B cell (primary cell): ENCODE data around the gene PSAPL1. TPM values are rescaled to one million over a fixed set of nuclear protein-coding genes. Genes with fewer than 3 reads are reported as not detected.

Experiments used
- ATAC-seq: fragments of 200-7000 bp; cut with Tn5 transposase; one replicate; pipeline ENCODE4 v1.10.0; 2021; ENCODE audit warnings: low read depth, mild to moderate bottlenecking, moderate number of reproducible peaks, moderate library complexity
- CTCF ChIA-PET: fragments of 350-600 bp; sonication (Branson Sonifier 250); formaldehyde crosslinking; loops from one replicate; lab custom pipeline; 2021; ENCODE audit warnings: antibody characterized with exemption, inconsistent platforms; lab: Charles Lee
- POLR2A ChIA-PET: fragments of 350-600 bp; sonication (Branson Sonifier 250); formaldehyde crosslinking; loops from one replicate; lab custom pipeline; 2021; ENCODE audit warnings: antibody characterized with exemption; lab: Charles Lee
- DNase-seq: peaks from one replicate; pipeline ENCODE4 v3.0.0; 2013
- H2AFZ ChIP-seq: 2 replicates; pipeline ENCODE4 v1.6.1; 2012; ENCODE audit warnings: mild to moderate bottlenecking, low read depth, low read length; ENCODE audit not compliant: insufficient read depth, poor library complexity, severe bottlenecking
- H3K27ac ChIP-seq, 2 donors: 1 replicate in 1 of 2; 2 replicates in 1 of 2; pipeline ENCODE4 v1.5.1; 2012 to 2013; ENCODE audit warnings: low read length in 2 of 2, mild to moderate bottlenecking in 2 of 2, moderate library complexity in 1 of 2
- H3K27me3 ChIP-seq, 4 experiments: fragments of 200-600 bp in 1 of 4; sonication (generic) in 1 of 4; replicated peaks in 1 of 4; 1 replicate in 2 of 4; 2 replicates in 2 of 4; pipeline versions ENCODE4 v1.6.1 to v1.7.0; 2013 to 2016; ENCODE audit warnings: low read length in 3 of 4, mild to moderate bottlenecking in 2 of 4, mixed read lengths in 1 of 4, moderate library complexity in 1 of 4; ENCODE audit not compliant: insufficient read depth in 4 of 4, control insufficient read depth in 3 of 4; ENCODE audit errors: control extremely low read depth in 1 of 4
- H3K36me3 ChIP-seq, 2 experiments: replicated peaks in 1 of 2; 1 replicate in 1 of 2; 2 replicates in 1 of 2; pipeline versions ENCODE4 v1.6.1 to v1.7.1; 2013; ENCODE audit warnings: low read length in 1 of 2; ENCODE audit not compliant: insufficient read depth in 2 of 2, control insufficient read depth in 1 of 2; ENCODE audit errors: control extremely low read depth in 1 of 2, extremely low read depth in 1 of 2
- H3K4me1 ChIP-seq, 2 donors: fragments of 200-600 bp in 1 of 2; sonication (generic) in 1 of 2; 1 replicate in 1 of 2; 2 replicates in 1 of 2; pipeline versions ENCODE4 v1.5.1 to v1.6.1; 2013 to 2017; ENCODE audit warnings: low read length in 2 of 2; ENCODE audit not compliant: control insufficient read depth in 2 of 2, insufficient read depth in 2 of 2
- H3K4me2 ChIP-seq: replicated peaks from 2 replicates; pipeline ENCODE3; 2012; ENCODE audit warnings: mild to moderate bottlenecking, low read depth, low read length; ENCODE audit not compliant: poor library complexity, severe bottlenecking
- H3K4me3 ChIP-seq, 5 experiments: fragments of 200-600 bp in 1 of 5; sonication (generic) in 1 of 5; 1 replicate in 3 of 5; 2 replicates in 2 of 5; pipeline versions ENCODE4 v1.5.1 to v1.7.0; 2011 to 2016; ENCODE audit warnings: low read length in 4 of 5, mild to moderate bottlenecking in 4 of 5, low read depth in 2 of 5, control low read depth in 1 of 5, moderate library complexity in 1 of 5; ENCODE audit not compliant: insufficient read depth in 1 of 5; ENCODE audit errors: control extremely low read depth in 1 of 5, extremely low read depth in 1 of 5
- H3K79me2 ChIP-seq: fragments of 200-600 bp; sonication (generic); one replicate; pipeline ENCODE4 v1.6.0; 2016; ENCODE audit warnings: low read length; ENCODE audit not compliant: control insufficient read depth, insufficient read depth
- H3K9ac ChIP-seq: fragments of 200-600 bp; sonication (generic); 2 replicates; pipeline ENCODE4 v1.6.1; 2017; ENCODE audit warnings: mild to moderate bottlenecking, low read length, moderate library complexity
- H3K9me3 ChIP-seq, 3 donors: one replicate each; pipeline versions ENCODE4 v1.6.1 to v1.7.1; 2013; ENCODE audit warnings: low read length in 2 of 3; ENCODE audit not compliant: control insufficient read depth in 2 of 3, insufficient read depth in 1 of 3; ENCODE audit errors: control extremely low read depth in 1 of 3
- H4K20me1 ChIP-seq: 2 replicates; pipeline ENCODE4 v1.6.0; 2012; ENCODE audit warnings: mild to moderate bottlenecking, low read length; ENCODE audit not compliant: insufficient read depth, control insufficient read depth, poor library complexity, severe bottlenecking
- H3K27ac Mint-ChIP-seq: one replicate; pipeline ENCODE4 v1.8.0; 2021; ENCODE audit warnings: mixed read lengths
- H3K27me3 Mint-ChIP-seq: one replicate; pipeline ENCODE4 v1.8.0; 2021; ENCODE audit warnings: mixed read lengths
- H3K4me1 Mint-ChIP-seq: one replicate; pipeline ENCODE4 v1.8.0; 2021; ENCODE audit warnings: mixed read lengths
- H3K4me3 Mint-ChIP-seq: one replicate; pipeline ENCODE4 v1.8.0; 2021; ENCODE audit warnings: mixed read lengths
- H3K9me3 Mint-ChIP-seq: one replicate; pipeline ENCODE4 v1.8.0; 2022; ENCODE audit warnings: mixed read lengths; ENCODE audit not compliant: insufficient read depth
- CTCF ChIP-seq: fragments of 200-600 bp; IDR thresholded peaks from one replicate; pipeline ENCODE4 v1.8.0; 2022; ENCODE audit warnings: antibody characterized with exemption, mild to moderate bottlenecking
- EZH2 ChIP-seq: IDR thresholded peaks from 2 replicates; pipeline ENCODE4 v1.6.1; 2012; ENCODE audit warnings: borderline replicate concordance, low read depth, mild to moderate bottlenecking, moderate library complexity, low read length; ENCODE audit not compliant: insufficient read depth, poor library complexity, severe bottlenecking
- WGBS: methylation state at CpG from one replicate; pipeline ENCODE4 v1.1.5; 2013; ENCODE audit warnings: missing lambda C conversion rate; ENCODE audit not compliant: insufficient coverage; 5-methylcytosine and 5-hydroxymethylcytosine counted together
- intact Hi-C: fragments of 100-400 bp; cut with micrococcal nuclease; formaldehyde crosslinking; loops from one replicate; pipeline ENCODE4 v1.10.0; 2022
- polyA plus RNA-seq: library from polyadenylated mRNA; depleted of rRNA; stranded (reverse); fragments of >200 nt; gene quantifications from 2 replicates; pipeline ENCODE4 v1.2.3, GENCODE V29; 2012
- total RNA-seq, 2 donors: library from RNA; stranded (reverse); fragments of 120-200 nt in 1 of 2; gene quantifications; 1 replicate in 1 of 2; 2 replicates in 1 of 2; pipeline versions ENCODE4 v1.2.3 to v1.2.4, GENCODE V29; 2013 to 2022

Gene PSAPL1
- total and polyA plus RNA-seq, 2 donors (not counting 1 experiment from before 2014, with no cell fraction given): not detected

- H3K9ac ChIP-seq: no peak overlapping the region
- TF ChIP-seq CTCF: no peak
- TF ChIP-seq EZH2: no peak
- DNase-seq (no peak), ATAC-seq (no peak)
- ChIA-PET CTCF (no interaction called here), POLR2A (no interaction called here)
- H3K4me1 ChIP-seq: no peaks in the 10 kb centered on the region
- peaks cover 0 to 2% (median 0%) of the 10 kb centered on the region in 4 experiments for H3K27me3 ChIP-seq
- no peaks in the 10 kb centered on the region for H3K4me1 Mint-ChIP-seq
- no peaks in the 10 kb centered on the region for H3K79me2 ChIP-seq
- H3K9me3 Mint-ChIP-seq: no peaks in the 10 kb centered on the region
- peaks cover 0 to 13% (median 0%) of the 10 kb centered on the region in 3 donors for H3K9me3 ChIP-seq
- H2AFZ ChIP-seq: no peak overlapping the region
- H3K27ac Mint-ChIP-seq: no peak overlapping the region
- intact Hi-C loops: no loop called here
- 87% methylated on average over 3 of the region's 3 CpGs for WGBS
- H3K4me3 ChIP-seq: no peak overlapping the region
- peaks cover 12% of the 10 kb centered on the region for H3K27me3 Mint-ChIP-seq
- H3K4me3 Mint-ChIP-seq: no peak overlapping the region
- no peak overlapping the region for H3K4me2 ChIP-seq
- H3K36me3 ChIP-seq: no peaks in the 10 kb centered on the region
- no peaks in the 10 kb centered on the region for H4K20me1 ChIP-seq
- H3K27ac ChIP-seq: no peak overlapping the region
These were observed 9.6 kb upstream of the PSAPL1 start for GRCh38 chr4:7444314-7444713.

DNA sequence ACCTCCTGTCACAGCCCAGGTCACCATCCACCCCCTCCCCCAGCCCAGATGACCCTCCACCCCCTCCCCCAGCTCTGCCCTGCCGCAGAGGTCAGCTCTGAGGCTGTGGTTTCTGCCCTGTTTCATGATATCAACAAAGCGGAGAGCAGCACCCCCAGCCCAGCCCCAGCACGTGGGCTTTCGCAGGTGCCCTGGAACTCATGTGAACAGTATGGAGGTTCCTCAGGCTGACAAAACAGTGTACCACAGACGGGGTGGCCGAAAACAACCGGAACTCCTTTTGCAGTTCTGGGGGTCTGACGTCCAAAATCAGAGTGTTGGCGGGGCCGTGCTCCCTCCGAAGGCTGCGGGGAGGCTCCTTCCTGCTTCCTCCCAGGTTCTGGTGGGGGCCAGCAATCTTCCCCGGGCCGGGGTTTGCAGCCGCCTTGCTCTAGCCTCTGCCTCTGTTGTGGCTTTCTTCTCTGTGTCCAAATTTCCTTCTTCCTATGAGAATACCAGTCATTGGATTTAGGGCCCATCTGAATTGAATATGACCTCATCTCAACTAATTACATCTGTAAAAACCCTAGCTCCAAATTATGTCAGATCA lies 7.9 kb upstream of the PSAPL1 start:
- H3K79me2 ChIP-seq: no peaks in the 10 kb centered on the region
- no peak overlapping the region for H3K4me3 ChIP-seq
- DNase-seq: no peak
- ATAC-seq: no peak
- H3K9me3 ChIP-seq: peaks cover 0 to 9% (median 0%) of the 10 kb centered on the region in 3 donors
- H3K4me2 ChIP-seq: no peak overlapping the region
- no peaks in the 10 kb centered on the region for H3K36me3 ChIP-seq
- H3K9ac ChIP-seq: no peak overlapping the region
- peaks cover 0 to 2% (median 0%) of the 10 kb centered on the region in 4 experiments for H3K27me3 ChIP-seq
- Mint-ChIP-seq H3K4me3 (no peak overlapping the region), H3K27ac (no peak overlapping the region), H3K4me1 (no peaks in the 10 kb centered on the region), H3K9me3 (no peaks in the 10 kb centered on the region), H3K27me3 (peaks cover 12% of the 10 kb centered on the region)
- ChIA-PET CTCF (no interaction called here), POLR2A (no interaction called here)
- TF ChIP-seq CTCF (no peak), EZH2 (no peak)
- no peak overlapping the region for H2AFZ ChIP-seq
- no peak overlapping the region for H3K27ac ChIP-seq
- intact Hi-C loops: no loop called here
- 29% methylated on average over 15 of the region's 15 CpGs for WGBS
- no peaks in the 10 kb centered on the region for H3K4me1 ChIP-seq
- H4K20me1 ChIP-seq: no peaks in the 10 kb centered on the region
